ENCODE measurements around the gene CAMK1D. TPM values are rescaled to one million over a fixed set of nuclear protein-coding genes. Genes with fewer than 3 reads are reported as not detected.

CAMK1D gene
- total RNA-seq, 2 experiments from 2014 or later: 19.0 to 25.6 TPM

DNA sequence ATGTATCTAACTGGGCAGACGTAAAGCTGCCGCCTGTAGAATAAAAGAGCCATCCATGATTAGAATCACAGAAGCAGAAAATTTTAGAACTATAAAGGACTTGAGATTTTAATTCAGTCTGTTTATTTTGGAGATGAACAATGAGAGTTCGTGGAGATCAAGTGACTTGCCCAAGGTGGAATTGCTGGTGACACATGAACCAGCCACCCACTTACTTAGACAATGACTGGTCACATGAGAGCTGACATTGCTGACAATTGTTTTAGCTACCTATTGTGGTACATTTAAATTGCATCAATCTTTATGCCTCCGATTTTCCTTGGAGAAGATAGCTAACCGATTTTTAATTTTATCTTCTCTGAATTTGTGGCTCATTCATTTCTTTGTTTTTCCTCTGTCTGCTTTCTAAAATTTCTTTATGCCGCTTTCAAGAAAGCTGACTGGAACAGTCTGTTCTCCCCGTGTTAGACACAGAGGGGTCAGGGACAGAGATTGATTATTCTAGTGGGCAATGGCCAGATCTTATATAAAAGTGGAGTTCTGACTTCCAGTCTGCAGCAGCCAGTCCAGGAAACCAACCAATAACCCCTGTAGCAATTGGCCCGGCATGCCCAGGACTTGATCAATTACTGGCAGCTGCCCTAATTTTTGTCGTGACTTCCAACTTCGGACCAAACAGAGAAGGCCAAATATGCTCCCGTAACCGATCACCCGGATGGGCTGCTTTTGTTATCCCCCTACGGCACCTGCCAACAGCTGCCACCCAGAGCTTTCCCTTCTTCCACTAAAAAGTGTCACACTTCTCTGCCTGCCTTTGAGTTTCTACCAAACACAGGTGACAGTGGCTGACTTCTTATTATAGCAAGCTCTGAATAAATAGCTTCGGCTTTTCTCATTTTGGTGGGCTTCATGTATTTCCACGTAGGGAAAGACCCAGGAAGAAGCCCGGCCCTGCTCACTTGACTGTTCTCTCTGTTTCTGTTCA is 241.6 kb downstream of the CAMK1D start:
- Histone ChIP-seq H3K4me2 (ENCODE audit: low read length) (no peak overlapping the region), H3K27ac (ENCODE audit: low read depth, low read length, poor library complexity, severe bottlenecking) (no peak overlapping the region)
- POLR2A ChIA-PET: interaction anchor here (0.5 to 0.8 kb wide), 2 partner anchors 363 to 440 kb away, joined by 3 read pairs; no protein-coding TSS in a partner anchor

DNA sequence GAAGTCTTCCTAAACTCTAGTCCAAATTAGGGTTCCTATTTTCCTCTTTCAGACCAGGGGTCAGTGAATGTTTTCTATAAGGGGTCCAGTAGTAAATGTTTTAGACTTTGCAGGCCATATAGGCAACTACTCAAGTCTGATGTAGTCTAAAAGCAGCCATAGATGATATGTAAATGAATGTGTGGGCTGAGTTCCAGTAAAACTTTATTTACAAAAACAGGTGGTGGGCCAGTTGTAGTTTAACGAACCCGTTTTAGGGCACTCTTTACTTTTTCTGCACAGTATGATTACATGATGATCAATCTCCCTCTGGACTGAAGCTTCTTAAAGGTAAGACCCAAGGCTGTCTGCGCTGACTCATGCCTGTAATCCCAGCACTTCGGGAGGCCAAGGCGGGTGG is 243.6 kb downstream of the CAMK1D start:
- Histone ChIP-seq H3K9me3 (ENCODE audit: low read length) (no peaks in the 10 kb centered on the region), H3K9me2 (ENCODE audit: insufficient read depth, low read length) (no peaks in the 10 kb centered on the region), H4K20me1 (ENCODE audit: insufficient read depth, low read length) (no peaks in the 10 kb centered on the region), H3K36me3 (ENCODE audit: insufficient read depth, low read length) (no peaks in the 10 kb centered on the region), H2AFZ (ENCODE audit: low read length) (no peak overlapping the region), H3K4me3 (ENCODE audit: low read depth, low read length, poor library complexity, severe bottlenecking) (no peak overlapping the region), H3K4me2 (ENCODE audit: low read length) (no peak overlapping the region), H3K4me1 (ENCODE audit: insufficient read depth, low read length, poor library complexity, severe bottlenecking) (no peaks in the 10 kb centered on the region), H3K79me2 (ENCODE audit: insufficient read depth, low read depth, low read length) (no peaks in the 10 kb centered on the region), H3K27ac (ENCODE audit: low read depth, low read length, poor library complexity, severe bottlenecking) (no peak overlapping the region)
- no peak for TF ChIP-seq EZH2phosphoT487 (IDR thresholded peaks at IDR 0.05; ENCODE audit: borderline replicate concordance, low read depth, low read length)
- TF ChIP-seq, protein P1, sequence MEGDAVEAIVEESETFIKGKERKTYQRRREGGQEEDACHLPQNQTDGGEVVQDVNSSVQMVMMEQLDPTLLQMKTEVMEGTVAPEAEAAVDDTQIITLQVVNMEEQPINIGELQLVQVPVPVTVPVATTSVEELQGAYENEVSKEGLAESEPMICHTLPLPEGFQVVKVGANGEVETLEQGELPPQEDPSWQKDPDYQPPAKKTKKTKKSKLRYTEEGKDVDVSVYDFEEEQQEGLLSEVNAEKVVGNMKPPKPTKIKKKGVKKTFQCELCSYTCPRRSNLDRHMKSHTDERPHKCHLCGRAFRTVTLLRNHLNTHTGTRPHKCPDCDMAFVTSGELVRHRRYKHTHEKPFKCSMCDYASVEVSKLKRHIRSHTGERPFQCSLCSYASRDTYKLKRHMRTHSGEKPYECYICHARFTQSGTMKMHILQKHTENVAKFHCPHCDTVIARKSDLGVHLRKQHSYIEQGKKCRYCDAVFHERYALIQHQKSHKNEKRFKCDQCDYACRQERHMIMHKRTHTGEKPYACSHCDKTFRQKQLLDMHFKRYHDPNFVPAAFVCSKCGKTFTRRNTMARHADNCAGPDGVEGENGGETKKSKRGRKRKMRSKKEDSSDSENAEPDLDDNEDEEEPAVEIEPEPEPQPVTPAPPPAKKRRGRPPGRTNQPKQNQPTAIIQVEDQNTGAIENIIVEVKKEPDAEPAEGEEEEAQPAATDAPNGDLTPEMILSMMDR (conservative IDR thresholded peaks at IDR 0.05; ENCODE audit: low read length): no peak
- ChIA-PET CTCF (ENCODE audit: unreplicated experiment) (interaction anchor here (0.5 kb wide), 1 partner anchor 316 kb away, joined by 3 read pairs; no protein-coding TSS in a partner anchor), POLR2A (interaction anchor here (0.6 kb wide), 1 partner anchor 337 kb away, joined by 3 read pairs; no protein-coding TSS in a partner anchor)
- intact Hi-C loops (cut with micrococcal nuclease; ENCODE audit: unreplicated experiment): no loop called here
- no peak for DNase-seq (ENCODE audit: low spot score)
- BruUV-seq (replicated peaks): no TSS peak

More for the DNA sequence above, 241.6 kb downstream of the CAMK1D start:
- H3K9me2 ChIP-seq (ENCODE audit: insufficient read depth, low read length): no peaks in the 10 kb centered on the region
- H3K79me2 ChIP-seq (ENCODE audit: insufficient read depth, low read depth, low read length): no peaks in the 10 kb centered on the region
- no TSS peak for BruUV-seq (replicated peaks)
- H3K36me3 ChIP-seq (ENCODE audit: insufficient read depth, low read length): no peaks in the 10 kb centered on the region
- H3K4me1 ChIP-seq (ENCODE audit: insufficient read depth, low read length, poor library complexity, severe bottlenecking): no peaks in the 10 kb centered on the region
- TF ChIP-seq EZH2phosphoT487 (IDR thresholded peaks at IDR 0.05; ENCODE audit: borderline replicate concordance, low read depth, low read length): no peak
- TF ChIP-seq, protein P1 (conservative IDR thresholded peaks at IDR 0.05; ENCODE audit: low read length): no peak
- no peak overlapping the region for H3K4me3 ChIP-seq (ENCODE audit: low read depth, low read length, poor library complexity, severe bottlenecking)
- H4K20me1 ChIP-seq (ENCODE audit: insufficient read depth, low read length): no peaks in the 10 kb centered on the region
- no peak overlapping the region for H2AFZ ChIP-seq (ENCODE audit: low read length)
- no peak for DNase-seq (ENCODE audit: low spot score)
- intact Hi-C loops (cut with micrococcal nuclease; ENCODE audit: unreplicated experiment): no loop called here
- no peaks in the 10 kb centered on the region for H3K9me3 ChIP-seq (ENCODE audit: low read length)
- CTCF ChIA-PET (ENCODE audit: unreplicated experiment): no interaction called here

Data from OCI-LY7 (cell line).